HL-60 (cell line): ENCODE measurements around the gene TXN.

ENCODE experiments used
- DNase-seq, 2 experiments: peaks; one replicate each; pipeline ENCODE4 v3.0.0-alpha.2; 2010 to 2020; ENCODE audit warnings: low read depth in 1 of 2, low spot score in 1 of 2
- H3K27ac ChIP-seq: fragments of 250-450 bp; sonication (Bioruptor Pico); replicated peaks from 2 replicates; pipeline ENCODE4 v1.5.1; 2020; ENCODE audit warnings: mild to moderate bottlenecking, moderate library complexity
- H3K27me3 ChIP-seq: fragments of 250-450 bp; sonication (Bioruptor Pico); 2 replicates; pipeline ENCODE4 v1.5.1; 2021; ENCODE audit warnings: mild to moderate bottlenecking, moderate library complexity; ENCODE audit not compliant: insufficient read depth, poor library complexity, severe bottlenecking
- H3K4me3 ChIP-seq: replicated peaks from 2 replicates; pipeline ENCODE4 v1.5.1; 2011; ENCODE audit warnings: mild to moderate bottlenecking, control low read depth, low read length; ENCODE audit not compliant: insufficient read depth
- GABPA ChIP-seq: IDR thresholded peaks from 2 replicates; pipeline ENCODE4 v1.6.1; 2012; ENCODE audit warnings: low read depth
- POLR2AphosphoS5 ChIP-seq: IDR thresholded peaks from 2 replicates; pipeline ENCODE4 v1.6.1; 2012; ENCODE audit warnings: low read depth
- SPI1 ChIP-seq: IDR thresholded peaks from 2 replicates; pipeline ENCODE4 v1.6.1; 2012; ENCODE audit warnings: low read depth, mild to moderate bottlenecking, borderline replicate concordance
- TF ChIP-seq, protein P1 (sequence below): IDR thresholded peaks from one replicate; pipeline ENCODE4 v1.5.1; 2011; ENCODE audit warnings: low read length, control low read depth, inconsistent platforms; ENCODE audit not compliant: insufficient read depth
- TF ChIP-seq, protein P2 (sequence below): IDR thresholded peaks from 2 replicates; pipeline ENCODE4 v1.6.1; 2012; ENCODE audit warnings: low read depth; ENCODE audit not compliant: insufficient replicate concordance

The TXN gene

DNA sequence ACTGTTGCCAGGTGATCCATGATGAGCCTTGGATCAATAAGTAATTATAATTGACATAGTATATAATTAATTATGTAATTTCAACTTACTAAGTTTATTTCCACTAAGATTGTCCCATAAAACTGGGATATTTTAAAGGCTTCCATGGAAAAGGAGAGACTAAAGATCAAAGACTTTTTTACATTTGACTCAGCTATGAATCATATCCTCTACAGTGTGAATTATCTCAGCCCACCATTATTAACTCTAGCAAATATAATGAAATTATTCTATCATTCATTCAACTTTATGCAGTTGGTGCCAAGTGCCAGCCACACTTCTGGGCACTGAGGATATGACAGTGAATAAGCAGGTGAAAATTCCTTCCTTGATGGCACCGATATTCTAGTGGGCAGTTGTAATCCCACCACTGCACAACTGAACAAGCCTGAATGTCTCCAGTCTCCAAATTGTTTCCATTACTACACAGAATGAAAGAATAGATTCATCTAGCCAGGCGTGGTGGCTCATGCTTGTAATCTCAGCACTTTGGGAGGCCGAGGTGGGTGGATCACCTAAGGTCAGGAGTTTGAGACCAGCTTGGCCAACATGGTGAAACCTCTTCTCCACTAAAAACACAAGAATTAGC is 21.9 kb upstream of the TXN start:
- Histone ChIP-seq H3K27ac (no peak overlapping the region), H3K4me3 (no peak overlapping the region), H3K27me3 (no peaks in the 10 kb centered on the region)
- no peak for TF ChIP-seq GABPA
- TF ChIP-seq, protein P1, sequence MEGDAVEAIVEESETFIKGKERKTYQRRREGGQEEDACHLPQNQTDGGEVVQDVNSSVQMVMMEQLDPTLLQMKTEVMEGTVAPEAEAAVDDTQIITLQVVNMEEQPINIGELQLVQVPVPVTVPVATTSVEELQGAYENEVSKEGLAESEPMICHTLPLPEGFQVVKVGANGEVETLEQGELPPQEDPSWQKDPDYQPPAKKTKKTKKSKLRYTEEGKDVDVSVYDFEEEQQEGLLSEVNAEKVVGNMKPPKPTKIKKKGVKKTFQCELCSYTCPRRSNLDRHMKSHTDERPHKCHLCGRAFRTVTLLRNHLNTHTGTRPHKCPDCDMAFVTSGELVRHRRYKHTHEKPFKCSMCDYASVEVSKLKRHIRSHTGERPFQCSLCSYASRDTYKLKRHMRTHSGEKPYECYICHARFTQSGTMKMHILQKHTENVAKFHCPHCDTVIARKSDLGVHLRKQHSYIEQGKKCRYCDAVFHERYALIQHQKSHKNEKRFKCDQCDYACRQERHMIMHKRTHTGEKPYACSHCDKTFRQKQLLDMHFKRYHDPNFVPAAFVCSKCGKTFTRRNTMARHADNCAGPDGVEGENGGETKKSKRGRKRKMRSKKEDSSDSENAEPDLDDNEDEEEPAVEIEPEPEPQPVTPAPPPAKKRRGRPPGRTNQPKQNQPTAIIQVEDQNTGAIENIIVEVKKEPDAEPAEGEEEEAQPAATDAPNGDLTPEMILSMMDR: no peak
- no peak for TF ChIP-seq POLR2AphosphoS5
- TF ChIP-seq, protein P2, sequence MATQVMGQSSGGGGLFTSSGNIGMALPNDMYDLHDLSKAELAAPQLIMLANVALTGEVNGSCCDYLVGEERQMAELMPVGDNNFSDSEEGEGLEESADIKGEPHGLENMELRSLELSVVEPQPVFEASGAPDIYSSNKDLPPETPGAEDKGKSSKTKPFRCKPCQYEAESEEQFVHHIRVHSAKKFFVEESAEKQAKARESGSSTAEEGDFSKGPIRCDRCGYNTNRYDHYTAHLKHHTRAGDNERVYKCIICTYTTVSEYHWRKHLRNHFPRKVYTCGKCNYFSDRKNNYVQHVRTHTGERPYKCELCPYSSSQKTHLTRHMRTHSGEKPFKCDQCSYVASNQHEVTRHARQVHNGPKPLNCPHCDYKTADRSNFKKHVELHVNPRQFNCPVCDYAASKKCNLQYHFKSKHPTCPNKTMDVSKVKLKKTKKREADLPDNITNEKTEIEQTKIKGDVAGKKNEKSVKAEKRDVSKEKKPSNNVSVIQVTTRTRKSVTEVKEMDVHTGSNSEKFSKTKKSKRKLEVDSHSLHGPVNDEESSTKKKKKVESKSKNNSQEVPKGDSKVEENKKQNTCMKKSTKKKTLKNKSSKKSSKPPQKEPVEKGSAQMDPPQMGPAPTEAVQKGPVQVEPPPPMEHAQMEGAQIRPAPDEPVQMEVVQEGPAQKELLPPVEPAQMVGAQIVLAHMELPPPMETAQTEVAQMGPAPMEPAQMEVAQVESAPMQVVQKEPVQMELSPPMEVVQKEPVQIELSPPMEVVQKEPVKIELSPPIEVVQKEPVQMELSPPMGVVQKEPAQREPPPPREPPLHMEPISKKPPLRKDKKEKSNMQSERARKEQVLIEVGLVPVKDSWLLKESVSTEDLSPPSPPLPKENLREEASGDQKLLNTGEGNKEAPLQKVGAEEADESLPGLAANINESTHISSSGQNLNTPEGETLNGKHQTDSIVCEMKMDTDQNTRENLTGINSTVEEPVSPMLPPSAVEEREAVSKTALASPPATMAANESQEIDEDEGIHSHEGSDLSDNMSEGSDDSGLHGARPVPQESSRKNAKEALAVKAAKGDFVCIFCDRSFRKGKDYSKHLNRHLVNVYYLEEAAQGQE: no peak
- TF ChIP-seq SPI1: no peak
- DNase-seq: no peak

DNA sequence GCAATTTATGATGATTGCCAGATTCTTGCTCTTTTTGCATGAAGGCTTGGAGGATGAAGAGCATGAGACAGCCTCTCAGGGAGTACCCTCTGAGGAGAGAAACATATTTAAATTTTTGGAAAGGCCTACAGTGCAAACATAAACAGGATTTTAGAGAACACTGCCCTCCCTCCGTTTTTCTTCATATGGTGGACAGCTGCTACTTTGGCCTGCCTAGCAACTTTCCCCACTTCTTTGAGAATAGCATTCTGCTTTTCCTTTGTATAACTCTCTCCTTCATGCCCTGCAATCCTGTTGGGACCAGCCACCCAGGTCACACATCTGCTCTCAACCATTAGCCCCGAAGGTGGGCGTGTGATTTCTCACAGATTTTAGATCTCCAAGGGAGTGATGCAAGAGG is 20.5 kb upstream of the TXN start:
- H3K27me3 ChIP-seq: no peaks in the 10 kb centered on the region
- TF ChIP-seq GABPA: no peak
- TF ChIP-seq SPI1: no peak
- TF ChIP-seq, protein P2: no peak
- TF ChIP-seq, protein P1: no peak
- TF ChIP-seq POLR2AphosphoS5: no peak
- H3K4me3 ChIP-seq: no peak overlapping the region
- no peak overlapping the region for H3K27ac ChIP-seq
- DNase-seq: no peak

DNA sequence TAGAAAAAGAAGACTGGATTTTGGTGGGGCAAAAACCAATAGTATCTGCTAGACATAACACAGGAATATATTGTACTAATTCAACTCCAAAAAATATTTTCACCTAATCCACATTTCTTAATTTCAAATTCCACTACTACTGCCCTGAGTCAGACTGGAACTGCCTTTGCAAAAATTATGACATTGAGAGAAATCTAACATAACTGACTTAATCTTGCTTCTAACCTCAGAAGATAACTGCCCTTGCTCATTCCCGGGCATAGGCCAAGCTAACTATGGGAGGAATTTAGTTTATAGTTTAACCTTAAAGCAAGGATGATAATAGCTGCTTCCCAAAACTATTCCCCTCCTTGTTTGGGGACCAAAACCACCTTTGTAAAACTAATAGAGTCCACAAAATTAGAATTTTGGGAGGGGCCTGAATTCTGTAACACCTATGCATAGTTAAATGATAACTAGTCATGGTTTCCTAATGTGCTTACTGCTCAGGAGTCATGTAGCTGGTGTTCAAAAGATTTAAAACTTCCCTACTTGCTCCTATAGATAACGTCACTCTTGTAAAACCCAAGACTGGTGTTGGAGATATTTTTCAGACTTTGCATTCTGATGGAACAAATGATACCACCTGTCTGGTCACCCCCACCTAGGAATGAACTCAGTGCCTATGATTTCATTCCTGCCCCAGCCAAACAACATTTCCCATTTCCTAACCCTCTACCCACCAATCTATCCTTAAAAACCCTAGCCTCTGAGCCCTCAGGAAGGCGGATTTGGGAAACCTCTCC is 14.1 kb upstream of the TXN start:
- DNase-seq: no peak
- H3K27me3 ChIP-seq: no peaks in the 10 kb centered on the region
- TF ChIP-seq, protein P2: no peak
- no peak for TF ChIP-seq POLR2AphosphoS5
- no peak overlapping the region for H3K4me3 ChIP-seq
- H3K27ac ChIP-seq: no peak overlapping the region
